NB4 (cell line): ENCODE results near the gene RSF1.

Experiments used
- DNase-seq: peaks from one replicate; pipeline ENCODE4 v3.0.0; 2010; ENCODE audit warnings: low read depth
- H3K4me3 ChIP-seq: one replicate; pipeline ENCODE4 v1.5.1; 2011; ENCODE audit warnings: mild to moderate bottlenecking, low read depth, low read length, moderate library complexity
- MYC ChIP-seq: IDR thresholded peaks from 2 replicates; pipeline ENCODE4 v1.6.1; 2011; ENCODE audit warnings: low read depth, low read length
- POLR2A ChIP-seq: IDR thresholded peaks from 2 replicates; pipeline ENCODE4 v1.6.1; 2011; ENCODE audit warnings: mild to moderate bottlenecking; ENCODE audit not compliant: insufficient read length; ENCODE audit errors: extremely low read depth
- TF ChIP-seq, protein P1 (sequence below): IDR thresholded peaks from 2 replicates; pipeline ENCODE4 v1.6.1; 2011; ENCODE audit warnings: low read depth, low read length
- TF ChIP-seq, protein P2 (sequence below): IDR thresholded peaks from one replicate; pipeline ENCODE4 v1.5.1; 2012; ENCODE audit warnings: low read depth, low read length

Gene RSF1

DNA sequence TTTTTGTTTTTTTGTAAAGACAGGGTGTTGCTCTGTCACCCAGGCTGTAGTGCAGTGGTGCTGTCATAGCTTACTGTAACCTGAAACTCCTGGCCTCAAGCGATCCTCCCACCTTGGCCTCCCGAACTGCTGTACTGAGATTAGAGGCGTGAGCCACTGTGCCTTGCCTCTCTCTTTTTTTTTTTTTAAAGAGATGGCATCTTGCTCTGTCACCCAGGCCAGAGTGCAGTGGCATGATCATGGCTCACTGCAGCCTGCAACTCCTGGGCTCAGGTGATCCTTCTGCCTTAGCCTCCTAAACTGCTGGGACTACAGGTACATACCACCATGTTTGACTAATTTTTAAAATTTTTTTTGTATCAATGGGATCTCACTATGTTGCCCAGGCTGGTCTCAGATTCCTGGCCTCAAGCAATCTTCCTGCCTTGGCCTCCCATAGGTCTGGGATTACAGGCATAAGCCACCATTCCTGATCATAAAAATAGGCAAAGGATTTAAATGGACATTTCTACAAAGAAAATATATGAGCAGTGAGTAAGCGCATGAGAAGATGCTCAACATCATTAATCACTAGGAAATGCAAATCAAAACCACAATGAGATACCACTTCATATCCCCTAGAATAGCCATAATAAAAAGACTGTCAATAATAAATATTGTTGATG lies 165.6 kb downstream of the RSF1 start:
- H3K4me3 ChIP-seq: no peak overlapping the region
- TF ChIP-seq MYC: no peak
- no peak for TF ChIP-seq POLR2A
- TF ChIP-seq, protein P1, sequence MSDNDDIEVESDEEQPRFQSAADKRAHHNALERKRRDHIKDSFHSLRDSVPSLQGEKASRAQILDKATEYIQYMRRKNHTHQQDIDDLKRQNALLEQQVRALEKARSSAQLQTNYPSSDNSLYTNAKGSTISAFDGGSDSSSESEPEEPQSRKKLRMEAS: no peak
- TF ChIP-seq, protein P2, sequence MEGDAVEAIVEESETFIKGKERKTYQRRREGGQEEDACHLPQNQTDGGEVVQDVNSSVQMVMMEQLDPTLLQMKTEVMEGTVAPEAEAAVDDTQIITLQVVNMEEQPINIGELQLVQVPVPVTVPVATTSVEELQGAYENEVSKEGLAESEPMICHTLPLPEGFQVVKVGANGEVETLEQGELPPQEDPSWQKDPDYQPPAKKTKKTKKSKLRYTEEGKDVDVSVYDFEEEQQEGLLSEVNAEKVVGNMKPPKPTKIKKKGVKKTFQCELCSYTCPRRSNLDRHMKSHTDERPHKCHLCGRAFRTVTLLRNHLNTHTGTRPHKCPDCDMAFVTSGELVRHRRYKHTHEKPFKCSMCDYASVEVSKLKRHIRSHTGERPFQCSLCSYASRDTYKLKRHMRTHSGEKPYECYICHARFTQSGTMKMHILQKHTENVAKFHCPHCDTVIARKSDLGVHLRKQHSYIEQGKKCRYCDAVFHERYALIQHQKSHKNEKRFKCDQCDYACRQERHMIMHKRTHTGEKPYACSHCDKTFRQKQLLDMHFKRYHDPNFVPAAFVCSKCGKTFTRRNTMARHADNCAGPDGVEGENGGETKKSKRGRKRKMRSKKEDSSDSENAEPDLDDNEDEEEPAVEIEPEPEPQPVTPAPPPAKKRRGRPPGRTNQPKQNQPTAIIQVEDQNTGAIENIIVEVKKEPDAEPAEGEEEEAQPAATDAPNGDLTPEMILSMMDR: no peak
- no peak for DNase-seq

DNA sequence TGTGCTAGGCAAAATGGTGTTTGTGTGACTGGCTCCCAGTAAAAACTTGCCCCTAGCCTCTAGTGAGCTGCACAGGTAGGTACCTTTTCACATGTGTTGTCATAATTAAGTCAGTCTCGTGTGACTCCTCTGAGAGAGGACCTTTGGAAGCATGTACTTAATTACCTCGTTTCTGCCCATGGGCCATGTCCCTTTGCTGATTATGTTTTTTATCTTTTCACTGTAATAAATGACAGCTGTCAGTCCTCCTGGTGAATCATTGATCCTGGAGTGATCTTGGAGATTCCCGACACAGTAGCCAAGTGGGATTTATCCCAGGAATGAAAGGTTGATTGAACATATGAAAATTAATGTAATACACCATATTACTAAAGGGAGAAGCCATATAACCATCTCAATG lies 170.4 kb downstream of the RSF1 start:
- no peak overlapping the region for H3K4me3 ChIP-seq
- TF ChIP-seq, protein P1: no peak
- DNase-seq: no peak

- no peak for DNase-seq
- TF ChIP-seq POLR2A (no peak), MYC (no peak)
- TF ChIP-seq, protein P1: no peak
- TF ChIP-seq, protein P2: no peak
These were observed 172.7 kb downstream of the RSF1 start for GRCh38 chr11:77647654-77648305.

GRCh38 chr11:77644887-77645286 lies 175.6 kb downstream of the RSF1 start:
- DNase-seq: no peak

More at GRCh38 chr11:77647654-77648305, 172.7 kb downstream of the RSF1 start:
- H3K4me3 ChIP-seq: no peak overlapping the region

DNA sequence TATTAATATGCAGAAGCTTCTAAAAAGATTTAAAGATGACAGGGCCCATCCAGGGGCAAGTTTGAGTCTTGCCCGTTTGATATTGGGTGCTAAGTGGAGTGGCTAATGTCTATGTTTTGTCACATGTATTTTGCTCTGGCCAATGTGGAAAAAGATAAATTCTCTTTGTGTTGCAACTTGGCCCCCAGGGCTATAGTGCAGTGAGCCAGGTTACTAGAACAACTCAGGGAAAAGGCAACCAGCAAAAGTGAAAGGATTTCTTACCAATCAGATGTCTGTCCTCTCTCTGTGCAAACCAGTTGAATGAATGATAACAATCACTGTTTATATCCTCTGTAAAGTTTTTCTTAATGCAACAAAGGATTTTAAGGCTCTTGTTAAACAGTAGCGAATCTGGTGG lies 178.3 kb downstream of the RSF1 start:
- H3K4me3 ChIP-seq: no peak overlapping the region
- TF ChIP-seq POLR2A (no peak), MYC (no peak)
- TF ChIP-seq, protein P2: no peak
- TF ChIP-seq, protein P1: no peak
- no peak for DNase-seq

More at GRCh38 chr11:77644887-77645286, 175.6 kb downstream of the RSF1 start:
- TF ChIP-seq, protein P1: no peak
- TF ChIP-seq, protein P2: no peak
- TF ChIP-seq POLR2A: no peak
- TF ChIP-seq MYC: no peak
- no peak overlapping the region for H3K4me3 ChIP-seq
